AG04449 (cell line): ENCODE measurements around the gene TPH1.

Experiments used
- CTCF ChIA-PET: fragments of 350-600 bp; formaldehyde crosslinking; extraction: SDS; loops from one replicate; lab custom pipeline; 2021; ENCODE audit warnings: antibody characterized with exemption; lab: Yijun Ruan, JAX
- POLR2A ChIA-PET: fragments of 400-600, 350-600 bp; formaldehyde crosslinking; extraction: SDS; loops from one replicate; lab custom pipeline; 2020; ENCODE audit warnings: antibody characterized with exemption, inconsistent platforms; lab: Yijun Ruan, JAX
- DNase-seq: peaks from one replicate; pipeline ENCODE4 v3.0.0-alpha.2; 2010; ENCODE audit warnings: low read depth, low spot score
- H3K4me3 ChIP-seq: 2 replicates; pipeline ENCODE4 v1.5.1; 2011; ENCODE audit warnings: low read depth, mild to moderate bottlenecking, control low read depth, low read length
- TF ChIP-seq, protein P1 (sequence below): IDR thresholded peaks from one replicate; pipeline ENCODE4 v1.5.1; 2011; ENCODE audit warnings: mild to moderate bottlenecking, moderate library complexity, low read length, control low read depth, inconsistent platforms; ENCODE audit not compliant: insufficient read depth; ENCODE audit errors: missing control alignments

TPH1 gene

GRCh38 chr11:18046116-18046777, at the start of gene TPH1:
Gene TPH1, minus strand, starts transcription at chr11:18046269. Its CDS starts 5,507 bp downstream, at chr11:18040762.
- no peak for DNase-seq
- no peak within 1 kb of the TSS for H3K4me3 ChIP-seq
- TF ChIP-seq, protein P1, sequence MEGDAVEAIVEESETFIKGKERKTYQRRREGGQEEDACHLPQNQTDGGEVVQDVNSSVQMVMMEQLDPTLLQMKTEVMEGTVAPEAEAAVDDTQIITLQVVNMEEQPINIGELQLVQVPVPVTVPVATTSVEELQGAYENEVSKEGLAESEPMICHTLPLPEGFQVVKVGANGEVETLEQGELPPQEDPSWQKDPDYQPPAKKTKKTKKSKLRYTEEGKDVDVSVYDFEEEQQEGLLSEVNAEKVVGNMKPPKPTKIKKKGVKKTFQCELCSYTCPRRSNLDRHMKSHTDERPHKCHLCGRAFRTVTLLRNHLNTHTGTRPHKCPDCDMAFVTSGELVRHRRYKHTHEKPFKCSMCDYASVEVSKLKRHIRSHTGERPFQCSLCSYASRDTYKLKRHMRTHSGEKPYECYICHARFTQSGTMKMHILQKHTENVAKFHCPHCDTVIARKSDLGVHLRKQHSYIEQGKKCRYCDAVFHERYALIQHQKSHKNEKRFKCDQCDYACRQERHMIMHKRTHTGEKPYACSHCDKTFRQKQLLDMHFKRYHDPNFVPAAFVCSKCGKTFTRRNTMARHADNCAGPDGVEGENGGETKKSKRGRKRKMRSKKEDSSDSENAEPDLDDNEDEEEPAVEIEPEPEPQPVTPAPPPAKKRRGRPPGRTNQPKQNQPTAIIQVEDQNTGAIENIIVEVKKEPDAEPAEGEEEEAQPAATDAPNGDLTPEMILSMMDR, result no peak
- ChIA-PET POLR2A (no interaction called here), CTCF (interaction anchor here (0.6 kb wide), 1 partner anchor 20 kb away, joined by 4 read pairs; no protein-coding TSS in a partner anchor)

GRCh38 chr11:18093959-18094358, 47.9 kb upstream of the TPH1 start:
- POLR2A ChIA-PET, result no interaction called here

DNA sequence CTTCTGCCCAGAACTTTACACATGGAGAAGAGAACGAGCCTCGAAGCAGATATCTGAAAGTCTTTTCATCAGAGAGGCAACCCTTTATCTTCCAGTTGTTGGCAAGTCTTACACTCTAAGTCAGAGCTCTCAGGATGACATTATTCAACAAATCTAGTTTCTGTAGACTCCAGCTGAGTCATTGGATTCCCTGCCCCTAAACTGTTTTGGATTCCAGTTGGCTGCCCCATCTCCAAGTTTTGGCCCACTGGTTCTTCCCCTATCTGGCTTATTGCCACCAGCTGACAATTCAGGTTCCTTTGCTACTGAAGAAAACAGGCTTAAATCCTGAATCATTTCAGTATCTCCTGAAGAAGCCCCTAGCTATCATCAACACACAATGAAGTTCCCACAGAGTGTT, 45.7 kb upstream of the TPH1 start:
- TF ChIP-seq, protein P1, result no peak
- ChIA-PET POLR2A (no interaction called here), CTCF (interaction anchor here (1.5 kb wide), 1 partner anchor 15 kb away, joined by 7 read pairs; the partner anchor contains the start of gene SAAL1)
- H3K4me3 ChIP-seq, result no peak overlapping the region
- no peak for DNase-seq

More at GRCh38 chr11:18093959-18094358, 47.9 kb upstream of the TPH1 start:
- no peak for DNase-seq
- CTCF ChIA-PET, result interaction anchor here (1.2 to 2.4 kb wide), 3 partner anchors 10 to 21 kb away, joined by 4 to 9 read pairs (median 5); partner anchors contain the start of gene SAAL1
- no peak overlapping the region for H3K4me3 ChIP-seq
- TF ChIP-seq, protein P1, result no peak

DNA sequence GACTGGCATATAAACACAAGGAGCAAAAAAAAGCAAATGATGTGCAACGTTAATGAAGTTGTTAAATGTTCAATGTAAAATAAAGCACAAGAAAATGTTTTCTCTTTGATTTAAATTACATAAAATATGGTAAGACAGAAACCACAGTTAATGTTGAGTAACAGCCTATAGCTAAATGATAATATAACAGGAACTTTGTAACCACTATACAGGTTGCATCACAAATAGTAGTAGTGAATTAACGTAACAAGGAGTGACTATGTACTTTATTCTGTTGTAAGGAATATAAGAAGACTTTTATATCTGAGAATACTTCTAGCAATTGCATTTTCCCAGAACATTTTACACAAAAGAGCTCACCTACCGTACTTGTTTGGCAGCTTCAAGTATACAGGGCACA, 42.9 kb upstream of the TPH1 start:
- no peak for DNase-seq
- H3K4me3 ChIP-seq, result no peak overlapping the region
- CTCF ChIA-PET, result interaction anchor here (0.5 to 2.5 kb wide), 3 partner anchors 17 to 735 kb away, joined by 3 to 9 read pairs (median 4); partner anchors contain the start of gene SAAL1
- TF ChIP-seq, protein P1, result no peak
- POLR2A ChIA-PET, result no interaction called here

GRCh38 chr11:18088366-18088765, 42.3 kb upstream of the TPH1 start:
- CTCF ChIA-PET, result interaction anchor here (0.5 to 2.5 kb wide), 3 partner anchors 18 to 734 kb away, joined by 3 to 9 read pairs (median 3); partner anchors contain the start of gene SAAL1
- no peak overlapping the region for H3K4me3 ChIP-seq
- no peak for DNase-seq
- TF ChIP-seq, protein P1, result no peak
- POLR2A ChIA-PET, result no interaction called here

GRCh38 chr11:18081551-18081950, 35.5 kb upstream of the TPH1 start:
- DNase-seq, result no peak
- ChIA-PET POLR2A (no interaction called here), CTCF (interaction anchor here (1.5 kb wide), 1 partner anchor 35 kb away, joined by 6 read pairs; no protein-coding TSS in a partner anchor)
- H3K4me3 ChIP-seq, result no peak overlapping the region
- TF ChIP-seq, protein P1, result no peak
